ENCODE results near the gene OTUB2.

OTUB2 gene

DNA sequence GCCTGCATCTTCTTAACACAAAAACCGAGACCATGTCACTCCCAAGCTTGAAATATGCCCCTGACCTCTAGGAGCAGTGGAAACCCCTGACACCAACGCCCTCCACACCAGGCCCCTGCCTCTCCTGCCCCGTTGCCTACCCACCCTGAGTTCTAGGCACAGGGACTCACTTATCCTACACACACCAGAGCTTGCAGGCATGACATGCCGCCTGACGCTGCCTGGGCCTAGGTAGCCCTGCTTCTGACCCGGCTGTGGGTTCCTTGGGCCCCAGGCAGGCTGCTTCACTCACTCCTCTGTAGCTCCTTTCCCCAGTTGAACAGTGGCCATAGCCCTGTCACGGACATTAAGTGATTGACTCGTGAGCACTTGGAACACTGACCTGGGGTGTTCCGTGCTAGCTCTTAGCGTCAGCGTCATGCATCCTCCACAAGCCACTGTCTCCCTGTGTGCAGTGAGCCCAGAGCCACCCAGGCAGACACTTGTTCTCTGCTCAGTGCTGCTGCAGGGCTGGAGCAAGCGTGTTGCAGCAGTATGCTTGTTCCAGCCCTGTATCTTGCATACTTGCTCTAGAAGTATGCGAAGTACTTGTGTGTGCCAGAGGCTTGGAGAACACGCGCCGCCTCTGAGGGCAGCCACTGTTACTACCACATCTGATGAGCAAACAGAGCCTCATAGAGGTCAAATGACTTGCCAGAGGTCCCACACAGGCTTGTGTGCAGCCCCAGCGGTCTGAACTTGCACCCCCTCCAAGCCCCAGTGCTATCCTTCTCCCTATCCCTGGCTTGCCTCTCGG, 15.6 kb downstream of the OTUB2 start:
- Histone ChIP-seq H3K9ac (ENCODE audit: low read depth, low read length) (no peak overlapping the region), H3K9me3 (ENCODE audit: insufficient read depth, low read length, severe bottlenecking) (no peaks in the 10 kb centered on the region), H3K4me2 (ENCODE audit: insufficient read depth, low read length) (no peak overlapping the region), H2AFZ (ENCODE audit: low read depth, low read length) (no peak overlapping the region), H3K4me3 (ENCODE audit: low read depth in 1 of 2, low read length in 2 of 2) (no peak overlapping the region), H3K79me2 (ENCODE audit: insufficient read depth, low read length) (no peaks in the 10 kb centered on the region), H3K4me1 (ENCODE audit: insufficient read depth, low read length) (no peaks in the 10 kb centered on the region), H3K36me3 (ENCODE audit: insufficient read depth, low read length) (peaks cover 24% of the 10 kb centered on the region), H4K20me1 (ENCODE audit: insufficient read depth, low read length) (peaks cover 7% of the 10 kb centered on the region), H3K27ac (ENCODE audit: low read length) (no peak overlapping the region), H3K27me3 (ENCODE audit: insufficient read depth, low read length, poor library complexity) (peaks cover 3% of the 10 kb centered on the region)
- DNase-seq (no peak), ATAC-seq (ENCODE audit: insufficient read depth, low read depth) (peak; percentile 26; the same call in 2 of the 3 replicates)
- TF ChIP-seq CTCF (IDR thresholded peaks at IDR 0.05; ENCODE audit: borderline replicate concordance, extremely low read depth, low read length, poor library complexity, severe bottlenecking) (no peak), EZH2 (IDR thresholded peaks at IDR 0.05; ENCODE audit: borderline replicate concordance, low read depth, low read length, severe bottlenecking) (no peak)

GRCh38 chr14:94042433-94043091, 16.4 kb downstream of the OTUB2 start:
- H3K9me3 ChIP-seq (ENCODE audit: insufficient read depth, low read length, severe bottlenecking), result no peaks in the 10 kb centered on the region
- no peak overlapping the region for H3K27ac ChIP-seq (ENCODE audit: low read length)
- H3K9ac ChIP-seq (ENCODE audit: low read depth, low read length), result no peak overlapping the region
- TF ChIP-seq EZH2 (IDR thresholded peaks at IDR 0.05; ENCODE audit: borderline replicate concordance, low read depth, low read length, severe bottlenecking), result no peak
- TF ChIP-seq CTCF (IDR thresholded peaks at IDR 0.05; ENCODE audit: borderline replicate concordance, extremely low read depth, low read length, poor library complexity, severe bottlenecking), result no peak
- no peak overlapping the region for H3K4me3 ChIP-seq (ENCODE audit: low read depth in 1 of 2, low read length in 2 of 2)
- no peaks in the 10 kb centered on the region for H3K4me1 ChIP-seq (ENCODE audit: insufficient read depth, low read length)
- ATAC-seq (ENCODE audit: insufficient read depth, low read depth), result no peak
- H2AFZ ChIP-seq (ENCODE audit: low read depth, low read length), result no peak overlapping the region
- no peak overlapping the region for H3K4me2 ChIP-seq (ENCODE audit: insufficient read depth, low read length)
- peaks cover 3% of the 10 kb centered on the region for H3K27me3 ChIP-seq (ENCODE audit: insufficient read depth, low read length, poor library complexity)
- H3K79me2 ChIP-seq (ENCODE audit: insufficient read depth, low read length), result no peaks in the 10 kb centered on the region
- peaks cover 32% of the 10 kb centered on the region for H3K36me3 ChIP-seq (ENCODE audit: insufficient read depth, low read length)
- no peak for DNase-seq
- H4K20me1 ChIP-seq (ENCODE audit: insufficient read depth, low read length), result peaks cover 14% of the 10 kb centered on the region

DNA sequence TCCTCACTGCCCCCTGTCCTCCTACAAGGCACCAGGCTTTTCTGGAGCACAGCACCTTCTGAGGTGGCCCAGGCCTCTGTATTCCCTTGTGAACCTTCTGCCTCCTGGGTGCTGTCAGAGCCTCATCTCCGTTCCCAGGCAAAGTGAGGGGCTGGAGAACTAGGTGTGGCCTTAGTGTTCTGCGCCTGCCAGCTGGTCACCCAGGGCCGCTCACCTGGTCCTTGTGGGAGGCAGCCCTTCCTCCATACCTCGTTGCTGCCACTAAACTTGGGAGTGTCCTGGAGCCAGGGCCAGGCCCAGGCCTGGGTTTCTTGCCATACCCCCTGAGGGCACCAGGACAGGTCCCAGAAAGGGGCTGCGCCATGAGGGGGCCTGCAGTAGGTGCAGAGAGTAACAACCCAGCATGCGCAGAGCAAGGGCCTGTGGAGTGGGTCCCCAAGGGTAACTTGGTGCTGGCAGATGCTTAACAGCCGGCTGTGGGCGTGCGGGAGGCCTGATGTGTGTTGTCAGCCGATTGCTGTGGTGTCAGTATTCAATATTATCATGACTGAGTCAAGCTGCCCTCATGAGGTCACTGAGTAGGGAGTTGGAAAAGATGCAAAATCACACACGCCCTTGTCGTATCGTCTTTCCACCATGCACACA, 17.1 kb downstream of the OTUB2 start:
- H3K4me3 ChIP-seq (ENCODE audit: low read depth in 1 of 2, low read length in 2 of 2), result no peak overlapping the region
- H3K4me2 ChIP-seq (ENCODE audit: insufficient read depth, low read length), result no peak overlapping the region
- no peaks in the 10 kb centered on the region for H3K27me3 ChIP-seq (ENCODE audit: insufficient read depth, low read length, poor library complexity)
- H3K9ac ChIP-seq (ENCODE audit: low read depth, low read length), result no peak overlapping the region
- DNase-seq, result no peak
- peaks cover 39% of the 10 kb centered on the region for H3K36me3 ChIP-seq (ENCODE audit: insufficient read depth, low read length)
- ATAC-seq (ENCODE audit: insufficient read depth, low read depth), result no peak
- H4K20me1 ChIP-seq (ENCODE audit: insufficient read depth, low read length), result peaks cover 15% of the 10 kb centered on the region
- H3K27ac ChIP-seq (ENCODE audit: low read length), result no peak overlapping the region
- no peaks in the 10 kb centered on the region for H3K9me3 ChIP-seq (ENCODE audit: insufficient read depth, low read length, severe bottlenecking)
- no peaks in the 10 kb centered on the region for H3K79me2 ChIP-seq (ENCODE audit: insufficient read depth, low read length)
- TF ChIP-seq EZH2 (IDR thresholded peaks at IDR 0.05; ENCODE audit: borderline replicate concordance, low read depth, low read length, severe bottlenecking) (no peak), CTCF (IDR thresholded peaks at IDR 0.05; ENCODE audit: borderline replicate concordance, extremely low read depth, low read length, poor library complexity, severe bottlenecking) (no peak)
- H3K4me1 ChIP-seq (ENCODE audit: insufficient read depth, low read length), result no peaks in the 10 kb centered on the region
- no peak overlapping the region for H2AFZ ChIP-seq (ENCODE audit: low read depth, low read length)

All from DND-41 (cell line).